Measurements from ENCODE around the gene MEF2A.

The MEF2A gene

GRCh38 chr15:99565049-99565298, 810 bp upstream of the MEF2A start:
- TF ChIP-seq REST (IDR thresholded peaks at IDR 0.05; ENCODE audit: insufficient read depth in 1 of 2, low read depth in 2 of 2, low read length in 2 of 2), result no peak
- no peak for TF ChIP-seq POLR2AphosphoS5 (IDR thresholded peaks at IDR 0.05; ENCODE audit: low read depth, low read length)
- TF ChIP-seq FOXP2 (optimal IDR thresholded peaks at IDR 0.05; ENCODE audit: borderline replicate concordance, extremely low read depth, extremely low read length, insufficient read depth), result no peak
- no peak for TF ChIP-seq TAF1 (IDR thresholded peaks at IDR 0.05; ENCODE audit: borderline replicate concordance, insufficient read depth, low read length)
- TF ChIP-seq SIN3A (IDR thresholded peaks at IDR 0.05; ENCODE audit: borderline replicate concordance, insufficient read depth, low read length), result no peak

- TF ChIP-seq TAF1 (IDR thresholded peaks at IDR 0.05; ENCODE audit: borderline replicate concordance, insufficient read depth, low read length), result no peak
- no peak for TF ChIP-seq REST (IDR thresholded peaks at IDR 0.05; ENCODE audit: insufficient read depth in 1 of 2, low read depth in 2 of 2, low read length in 2 of 2)
- TF ChIP-seq POLR2AphosphoS5 (IDR thresholded peaks at IDR 0.05; ENCODE audit: low read depth, low read length), result no peak
- no peak for TF ChIP-seq FOXP2 (optimal IDR thresholded peaks at IDR 0.05; ENCODE audit: borderline replicate concordance, extremely low read depth, extremely low read length, insufficient read depth)
- no peak for TF ChIP-seq SIN3A (IDR thresholded peaks at IDR 0.05; ENCODE audit: borderline replicate concordance, insufficient read depth, low read length)
Observed at GRCh38 chr15:99566157-99566897, 543 bp downstream of the MEF2A start.

- TF ChIP-seq SIN3A (IDR thresholded peaks at IDR 0.05; ENCODE audit: borderline replicate concordance, insufficient read depth, low read length) (no peak), REST (IDR thresholded peaks at IDR 0.05; ENCODE audit: insufficient read depth in 1 of 2, low read depth in 2 of 2, low read length in 2 of 2) (no peak), FOXP2 (optimal IDR thresholded peaks at IDR 0.05; ENCODE audit: borderline replicate concordance, extremely low read depth, extremely low read length, insufficient read depth) (no peak), POLR2AphosphoS5 (IDR thresholded peaks at IDR 0.05; ENCODE audit: low read depth, low read length) (no peak), TAF1 (IDR thresholded peaks at IDR 0.05; ENCODE audit: borderline replicate concordance, insufficient read depth, low read length) (no peak)
Observed at GRCh38 chr15:99568625-99569352, 3.0 kb downstream of the MEF2A start.

DNA sequence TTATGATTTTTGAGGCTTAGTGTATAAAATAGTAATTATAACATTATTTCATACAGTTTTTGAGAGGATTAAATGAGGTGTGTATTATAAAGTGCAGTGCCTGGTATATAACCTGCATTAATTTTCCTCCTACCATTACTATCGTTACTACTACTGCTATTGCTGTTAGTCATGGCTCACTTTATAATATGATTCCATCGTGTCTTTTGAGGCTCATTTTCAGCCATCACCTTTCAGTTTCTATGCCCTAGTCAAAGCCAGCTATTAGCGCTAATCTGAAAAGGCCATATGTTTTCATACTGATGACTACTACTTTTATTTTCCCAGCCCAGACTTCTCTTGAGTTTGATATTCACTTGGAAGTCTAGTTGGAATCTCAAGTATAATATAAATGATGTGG, 5.5 kb downstream of the MEF2A start:
- TF ChIP-seq TAF1 (IDR thresholded peaks at IDR 0.05; ENCODE audit: borderline replicate concordance, insufficient read depth, low read length), result no peak
- TF ChIP-seq FOXP2 (optimal IDR thresholded peaks at IDR 0.05; ENCODE audit: borderline replicate concordance, extremely low read depth, extremely low read length, insufficient read depth), result no peak
- TF ChIP-seq POLR2AphosphoS5 (IDR thresholded peaks at IDR 0.05; ENCODE audit: low read depth, low read length), result no peak
- no peak for TF ChIP-seq REST (IDR thresholded peaks at IDR 0.05; ENCODE audit: insufficient read depth in 1 of 2, low read depth in 2 of 2, low read length in 2 of 2)
- no peak for TF ChIP-seq SIN3A (IDR thresholded peaks at IDR 0.05; ENCODE audit: borderline replicate concordance, insufficient read depth, low read length)
